SU-DHL-6 (cell line): Measurements from ENCODE around the gene SLC29A2.

Experiments
- EZH2phosphoT487 ChIP-seq: fragments of 200-600 bp; sonication (generic), shearing (Covaris generic); conservative IDR thresholded peaks from 2 replicates; pipeline ENCODE4 v1.6.1; 2018; ENCODE audit warnings: mild to moderate bottlenecking, antibody characterized with exemption, low read length, moderate library complexity, mixed read lengths
- TF ChIP-seq, protein P1 (sequence below): fragments of 200-600 bp; sonication (generic); IDR thresholded peaks from one replicate; pipeline ENCODE4 v1.5.1; 2017; ENCODE audit warnings: antibody characterized with exemption, mild to moderate bottlenecking, low read length, moderate library complexity; ENCODE audit not compliant: insufficient read depth, poor library complexity, severe bottlenecking

DNA sequence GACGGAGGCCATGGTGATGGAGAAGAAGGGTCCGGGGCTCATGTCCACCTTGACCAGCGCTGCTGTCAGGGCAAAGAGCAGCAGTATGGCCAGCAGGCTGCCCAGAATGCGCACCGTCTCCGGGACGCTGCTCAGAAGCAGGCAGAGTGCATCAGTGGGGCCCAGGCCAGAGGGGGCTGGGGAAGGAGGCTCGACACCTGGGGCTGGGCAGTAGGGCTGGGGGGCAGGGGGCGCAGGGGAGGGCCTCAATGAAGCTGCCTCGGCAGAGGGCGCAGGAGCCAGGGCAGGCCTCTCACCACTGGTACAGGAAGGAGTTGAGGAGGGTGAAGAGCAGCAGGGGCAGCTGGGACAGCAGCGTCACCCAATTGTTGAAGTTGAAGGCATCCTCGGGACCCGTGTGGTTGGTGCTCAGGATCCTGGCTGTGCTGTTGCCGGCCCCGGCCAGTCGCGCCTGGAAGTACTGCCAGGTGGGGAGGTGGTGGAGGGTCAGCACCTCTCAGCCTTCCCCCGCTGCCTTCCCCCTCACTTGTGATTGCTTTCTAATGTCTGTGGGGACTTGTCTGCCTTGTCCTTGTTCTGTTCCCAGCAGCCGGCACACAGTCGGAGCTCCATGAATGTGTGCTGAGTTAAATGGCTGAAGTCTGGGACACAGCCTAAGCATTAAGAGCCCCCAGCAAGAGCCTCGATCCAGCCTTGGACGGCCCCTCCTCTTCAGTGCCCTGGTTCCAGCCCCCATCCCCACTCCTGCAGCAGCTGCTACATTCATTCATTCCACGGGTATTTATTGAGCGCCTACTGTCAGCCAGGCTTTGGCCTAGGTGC is 2.3 kb downstream of the SLC29A2 start:
- TF ChIP-seq, protein P1, sequence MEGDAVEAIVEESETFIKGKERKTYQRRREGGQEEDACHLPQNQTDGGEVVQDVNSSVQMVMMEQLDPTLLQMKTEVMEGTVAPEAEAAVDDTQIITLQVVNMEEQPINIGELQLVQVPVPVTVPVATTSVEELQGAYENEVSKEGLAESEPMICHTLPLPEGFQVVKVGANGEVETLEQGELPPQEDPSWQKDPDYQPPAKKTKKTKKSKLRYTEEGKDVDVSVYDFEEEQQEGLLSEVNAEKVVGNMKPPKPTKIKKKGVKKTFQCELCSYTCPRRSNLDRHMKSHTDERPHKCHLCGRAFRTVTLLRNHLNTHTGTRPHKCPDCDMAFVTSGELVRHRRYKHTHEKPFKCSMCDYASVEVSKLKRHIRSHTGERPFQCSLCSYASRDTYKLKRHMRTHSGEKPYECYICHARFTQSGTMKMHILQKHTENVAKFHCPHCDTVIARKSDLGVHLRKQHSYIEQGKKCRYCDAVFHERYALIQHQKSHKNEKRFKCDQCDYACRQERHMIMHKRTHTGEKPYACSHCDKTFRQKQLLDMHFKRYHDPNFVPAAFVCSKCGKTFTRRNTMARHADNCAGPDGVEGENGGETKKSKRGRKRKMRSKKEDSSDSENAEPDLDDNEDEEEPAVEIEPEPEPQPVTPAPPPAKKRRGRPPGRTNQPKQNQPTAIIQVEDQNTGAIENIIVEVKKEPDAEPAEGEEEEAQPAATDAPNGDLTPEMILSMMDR, result no peak
- no peak for TF ChIP-seq EZH2phosphoT487
